GM21786 (cell line): Measurements from ENCODE around the gene PIAS4.
"Not testable (repeated sequence)": the region's sequence is repeated elsewhere in the genome, so short reads cannot be mapped to it uniquely, and the experiment has no call there.

Experiments used
- ATAC-seq: cut with Tn5 transposase; IDR thresholded peaks from one replicate; pipeline ENCODE4 v1.9.1; 2021; ENCODE audit not compliant: unreplicated experiment

The PIAS4 gene

GRCh38 chr19:3990815-3991117 lies 16.8 kb upstream of the PIAS4 start:
- ATAC-seq = no peak

GRCh38 chr19:3995607-3996006 lies 11.9 kb upstream of the PIAS4 start:
- no peak for ATAC-seq

GRCh38 chr19:3998667-3999412 lies 8.7 kb upstream of the PIAS4 start:
- not testable (repeated sequence) for ATAC-seq

GRCh38 chr19:4000798-4001197 lies 6.7 kb upstream of the PIAS4 start:
- ATAC-seq = not testable (repeated sequence)

- ATAC-seq = not testable (repeated sequence)
Measured at GRCh38 chr19:4005436-4005835, 2.1 kb upstream of the PIAS4 start.

GRCh38 chr19:4007836-4008539 lies 452 bp downstream of the PIAS4 start:
- ATAC-seq = no peak

GRCh38 chr19:4009990-4010807 lies 2.7 kb downstream of the PIAS4 start:
- ATAC-seq = no peak

GRCh38 chr19:4010808-4011110 lies 3.2 kb downstream of the PIAS4 start:
- ATAC-seq = no peak

GRCh38 chr19:4011430-4011829 lies 3.9 kb downstream of the PIAS4 start:
- ATAC-seq = not testable (repeated sequence)

GRCh38 chr19:4012092-4012974 lies 4.8 kb downstream of the PIAS4 start:
- no peak for ATAC-seq

GRCh38 chr19:4012975-4013634 lies 5.6 kb downstream of the PIAS4 start:
- no peak for ATAC-seq

GRCh38 chr19:4013886-4014540 lies 6.5 kb downstream of the PIAS4 start:
- ATAC-seq = no peak

- no peak for ATAC-seq
Measured at GRCh38 chr19:4014541-4015491, 7.3 kb downstream of the PIAS4 start.

GRCh38 chr19:4015705-4016402 lies 8.3 kb downstream of the PIAS4 start:
- ATAC-seq = no peak

GRCh38 chr19:4016486-4016885 lies 8.9 kb downstream of the PIAS4 start:
- no peak for ATAC-seq

GRCh38 chr19:4016903-4017638 lies 9.5 kb downstream of the PIAS4 start:
- ATAC-seq = no peak

GRCh38 chr19:4018140-4018613 lies 10.6 kb downstream of the PIAS4 start:
- ATAC-seq = no peak
